ENCODE results near the gene ZBTB25. TPM values are rescaled to one million over a fixed set of nuclear protein-coding genes. Genes with fewer than 3 reads are reported as not detected.

The ZBTB25 gene
- polyA plus RNA-seq, 3 donors: 3.2 to 8.7 (median 3.9) TPM

DNA sequence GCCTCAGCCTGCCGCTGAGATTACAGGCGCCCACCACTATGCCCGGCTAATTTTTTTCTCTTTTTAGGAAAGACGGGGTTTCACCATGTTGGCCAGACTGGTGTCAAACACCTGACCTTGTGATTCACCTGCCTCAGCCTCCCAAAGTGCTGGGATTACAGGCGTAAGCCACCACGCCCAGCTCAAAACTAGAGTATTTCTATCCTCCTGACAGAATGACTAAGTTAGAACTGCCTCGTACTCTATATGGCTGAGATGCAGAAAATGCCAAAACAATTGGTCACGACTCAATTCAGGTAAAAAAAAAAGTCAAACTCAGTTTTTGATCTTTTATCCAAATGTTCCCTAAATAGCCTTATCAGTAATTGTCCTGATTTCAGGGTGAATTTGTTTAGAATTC lies 27.2 kb downstream of the ZBTB25 start:
- 95% methylated on average over 6 of the region's 8 CpGs for WGBS (ENCODE audit: insufficient coverage)
- no peaks in the 10 kb centered on the region for H3K4me1 Mint-ChIP-seq
- intact Hi-C loops (cut with micrococcal nuclease): no loop called here

DNA sequence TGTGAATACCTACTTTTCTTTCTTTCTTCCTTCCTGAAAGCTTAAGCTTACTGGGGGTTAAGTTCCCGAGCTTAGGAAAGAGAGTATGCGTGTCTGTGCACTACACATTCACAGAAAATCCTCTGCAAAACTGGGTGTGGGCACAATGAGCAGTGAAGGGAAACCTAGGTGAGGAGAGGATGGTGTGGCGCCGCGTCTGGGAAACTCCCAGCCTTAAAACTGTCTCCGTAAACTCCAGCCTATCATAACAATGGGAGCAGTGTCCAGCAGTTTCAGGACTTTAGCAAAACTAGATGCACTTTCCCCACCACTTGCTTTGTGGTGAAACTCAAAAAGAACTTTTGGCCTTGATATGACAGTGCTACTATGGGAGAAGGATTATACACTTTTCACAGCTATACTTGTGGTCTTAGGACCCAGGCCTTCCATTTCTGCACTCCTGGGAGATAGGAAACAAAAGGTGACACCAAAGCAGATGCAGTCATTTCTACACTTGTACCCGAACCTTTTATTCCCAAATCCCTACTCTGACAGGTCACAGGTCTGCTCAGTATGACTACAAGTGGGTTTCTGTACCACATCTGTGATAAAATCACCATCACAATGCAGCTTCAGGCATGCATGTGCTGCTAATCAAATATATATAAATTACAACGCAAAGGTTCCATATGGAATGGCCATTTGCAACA lies 27.9 kb downstream of the ZBTB25 start:
- Histone ChIP-seq H3K4me1 (ENCODE audit: control insufficient read depth in 1 of 2, insufficient read depth in 2 of 2, low read length in 2 of 2) (no peaks in the 10 kb centered on the region), H3K9me3 (replicated peaks in 1 of 2; ENCODE audit: control insufficient read depth in 1 of 2, insufficient read depth in 1 of 2, low read length in 2 of 2) (no peaks in the 10 kb centered on the region), H3K27me3 (ENCODE audit: control insufficient read depth in 2 of 2, insufficient read depth in 2 of 2, low read length in 2 of 2) (no peaks in the 10 kb centered on the region), H2AFZ (ENCODE audit: insufficient read depth, low read depth, low read length, poor library complexity, severe bottlenecking) (no peak overlapping the region), H4K20me1 (ENCODE audit: insufficient read depth, low read length) (no peaks in the 10 kb centered on the region), H3K27ac (ENCODE audit: low read depth in 1 of 2, low read length in 2 of 2) (no peak overlapping the region), H3K4me2 (replicated peaks; ENCODE audit: extremely low read depth, low read length, poor library complexity, severe bottlenecking) (no peak overlapping the region), H3K4me3 (replicated peaks in 1 of 3; ENCODE audit: low read depth in 2 of 3, low read length in 3 of 3) (no peak overlapping the region), H3K9ac (ENCODE audit: insufficient read depth, low read length, poor library complexity, severe bottlenecking) (no peak overlapping the region), H3K36me3 (replicated peaks in 1 of 2; ENCODE audit: control insufficient read depth in 1 of 2, insufficient read depth in 2 of 2, low read length in 2 of 2) (no peaks in the 10 kb centered on the region), H3K79me2 (ENCODE audit: insufficient read depth, low read length) (no peaks in the 10 kb centered on the region)
- Mint-ChIP-seq H3K36me3 (peaks cover 0 to 11% of the 10 kb centered on the region in 2 donors), H3K9me3 (no peaks in the 10 kb centered on the region), H3K4me3 (no peak overlapping the region), H3K4me1 (no peaks in the 10 kb centered on the region), H3K27ac (no peak overlapping the region), H3K27me3 (ENCODE audit: low read depth in 3 of 3) (no peaks in the 10 kb centered on the region)
- no peak for DNase-seq
- TF ChIP-seq, protein P1, sequence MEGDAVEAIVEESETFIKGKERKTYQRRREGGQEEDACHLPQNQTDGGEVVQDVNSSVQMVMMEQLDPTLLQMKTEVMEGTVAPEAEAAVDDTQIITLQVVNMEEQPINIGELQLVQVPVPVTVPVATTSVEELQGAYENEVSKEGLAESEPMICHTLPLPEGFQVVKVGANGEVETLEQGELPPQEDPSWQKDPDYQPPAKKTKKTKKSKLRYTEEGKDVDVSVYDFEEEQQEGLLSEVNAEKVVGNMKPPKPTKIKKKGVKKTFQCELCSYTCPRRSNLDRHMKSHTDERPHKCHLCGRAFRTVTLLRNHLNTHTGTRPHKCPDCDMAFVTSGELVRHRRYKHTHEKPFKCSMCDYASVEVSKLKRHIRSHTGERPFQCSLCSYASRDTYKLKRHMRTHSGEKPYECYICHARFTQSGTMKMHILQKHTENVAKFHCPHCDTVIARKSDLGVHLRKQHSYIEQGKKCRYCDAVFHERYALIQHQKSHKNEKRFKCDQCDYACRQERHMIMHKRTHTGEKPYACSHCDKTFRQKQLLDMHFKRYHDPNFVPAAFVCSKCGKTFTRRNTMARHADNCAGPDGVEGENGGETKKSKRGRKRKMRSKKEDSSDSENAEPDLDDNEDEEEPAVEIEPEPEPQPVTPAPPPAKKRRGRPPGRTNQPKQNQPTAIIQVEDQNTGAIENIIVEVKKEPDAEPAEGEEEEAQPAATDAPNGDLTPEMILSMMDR (IDR thresholded peaks at IDR 0.05): no peak
- WGBS (ENCODE audit: insufficient coverage): 60% methylated on average over 1 of the region's 8 CpGs
- intact Hi-C loops (cut with micrococcal nuclease): no loop called here

More for the DNA sequence above, 27.2 kb downstream of the ZBTB25 start:
- Mint-ChIP-seq H3K36me3 (peaks cover 0 to 11% of the 10 kb centered on the region in 2 donors), H3K27me3 (ENCODE audit: low read depth in 3 of 3) (no peaks in the 10 kb centered on the region), H3K27ac (peak overlapping the region in 1 of 7 donors; percentile 11), H3K9me3 (no peaks in the 10 kb centered on the region), H3K4me3 (no peak overlapping the region)
- no peak overlapping the region for H3K9ac ChIP-seq (ENCODE audit: insufficient read depth, low read length, poor library complexity, severe bottlenecking)
- H3K27ac ChIP-seq (ENCODE audit: low read depth in 1 of 2, low read length in 2 of 2): no peak overlapping the region
- H4K20me1 ChIP-seq (ENCODE audit: insufficient read depth, low read length): no peaks in the 10 kb centered on the region
- TF ChIP-seq, protein P1 (IDR thresholded peaks at IDR 0.05): no peak
- H2AFZ ChIP-seq (ENCODE audit: insufficient read depth, low read depth, low read length, poor library complexity, severe bottlenecking): no peak overlapping the region
- H3K79me2 ChIP-seq (ENCODE audit: insufficient read depth, low read length): no peaks in the 10 kb centered on the region
- H3K27me3 ChIP-seq (ENCODE audit: control insufficient read depth in 2 of 2, insufficient read depth in 2 of 2, low read length in 2 of 2): no peaks in the 10 kb centered on the region
- no peaks in the 10 kb centered on the region for H3K36me3 ChIP-seq (replicated peaks in 1 of 2; ENCODE audit: control insufficient read depth in 1 of 2, insufficient read depth in 2 of 2, low read length in 2 of 2)
- no peaks in the 10 kb centered on the region for H3K4me1 ChIP-seq (ENCODE audit: control insufficient read depth in 1 of 2, insufficient read depth in 2 of 2, low read length in 2 of 2)
- no peak for DNase-seq
- H3K4me3 ChIP-seq (replicated peaks in 1 of 3; ENCODE audit: low read depth in 2 of 3, low read length in 3 of 3): no peak overlapping the region
- H3K9me3 ChIP-seq (replicated peaks in 1 of 2; ENCODE audit: control insufficient read depth in 1 of 2, insufficient read depth in 1 of 2, low read length in 2 of 2): no peaks in the 10 kb centered on the region
- no peak overlapping the region for H3K4me2 ChIP-seq (replicated peaks; ENCODE audit: extremely low read depth, low read length, poor library complexity, severe bottlenecking)

All from CD14-positive monocyte (primary cell).